IMR-90 (cell line): ENCODE measurements around the gene PLRG1. TPM values are rescaled to one million over a fixed set of nuclear protein-coding genes. Genes with fewer than 3 reads are reported as not detected.
A peak's percentile ranks its signal among the peaks of the same experiment; 100 is the strongest.

Experiments used
- ATAC-seq: fragments of 200-7000 bp; cut with Tn5 transposase; 2 replicates; pipeline ENCODE4 v1.9.1; 2020; ENCODE audit warnings: low read depth, mild to moderate bottlenecking, moderate library complexity
- BruUV-seq: library from RNA; stranded (reverse); fragments of 400-500 nt; replicated peaks from 2 replicates; lab custom pipeline; 2021; lab: Mats Ljungman, UMichigan
- CTCF ChIA-PET: fragments of 300-600 bp; formaldehyde crosslinking; extraction: SDS; loops from one replicate; lab custom pipeline; 2021; ENCODE audit warnings: antibody characterized with exemption; lab: Yijun Ruan, JAX
- POLR2A ChIA-PET: fragments of 300-600 bp; sonication (Branson Sonifier 250); formaldehyde crosslinking; loops from one replicate; lab custom pipeline; 2022; ENCODE audit warnings: antibody characterized with exemption; ENCODE audit not compliant: unreplicated experiment; lab: Charles Lee
- DNase-seq: peaks from one replicate; pipeline ENCODE4 v3.0.0; 2013
- H2AFZ ChIP-seq: replicated peaks from 2 replicates; pipeline ENCODE3; 2013; ENCODE audit warnings: low read length, mild to moderate bottlenecking; ENCODE audit not compliant: poor library complexity
- H2AK5ac ChIP-seq: 2 replicates; pipeline ENCODE4 v1.6.1; 2013; ENCODE audit warnings: low read depth, low read length, inconsistent platforms
- H2AK9ac ChIP-seq: replicated peaks from 2 replicates; pipeline ENCODE3; 2013; ENCODE audit warnings: mild to moderate bottlenecking, low read depth, low read length, moderate library complexity; ENCODE audit not compliant: poor library complexity
- H2BK120ac ChIP-seq: 2 replicates; pipeline ENCODE4 v1.6.1; 2013; ENCODE audit warnings: low read depth, low read length, inconsistent platforms
- H2BK15ac ChIP-seq: 3 replicates; pipeline ENCODE4 v1.6.1; 2013; ENCODE audit warnings: low read depth, low read length, inconsistent platforms
- H2BK20ac ChIP-seq: 2 replicates; pipeline ENCODE4 v1.6.1; 2013; ENCODE audit warnings: low read depth, mild to moderate bottlenecking, inconsistent platforms, low read length, moderate library complexity
- H2BK5ac ChIP-seq: 2 replicates; pipeline ENCODE4 v1.6.1; 2013; ENCODE audit warnings: mild to moderate bottlenecking, low read depth, low read length, inconsistent platforms; ENCODE audit not compliant: poor library complexity, severe bottlenecking
- H3K14ac ChIP-seq: replicated peaks from 2 replicates; pipeline ENCODE4 v1.6.1; 2013; ENCODE audit warnings: low read depth, low read length, inconsistent platforms
- H3K18ac ChIP-seq: 2 replicates; pipeline ENCODE4 v1.6.1; 2013; ENCODE audit warnings: low read depth, low read length, control low read depth
- H3K23ac ChIP-seq: 2 replicates; pipeline ENCODE4 v1.6.1; 2013; ENCODE audit warnings: low read depth, low read length, inconsistent platforms
- H3K27ac ChIP-seq: 2 replicates; pipeline ENCODE4 v1.5.1; 2013; ENCODE audit warnings: mild to moderate bottlenecking, control low read depth, low read length; ENCODE audit not compliant: insufficient read depth
- H3K27me3 ChIP-seq: 2 replicates; pipeline ENCODE4 v1.6.1; 2013; ENCODE audit warnings: low read length; ENCODE audit not compliant: control insufficient read depth, insufficient read depth
- H3K36me3 ChIP-seq: 2 replicates; pipeline ENCODE4 v1.6.1; 2013; ENCODE audit warnings: low read length, mixed read lengths; ENCODE audit not compliant: control insufficient read depth, insufficient read depth
- H3K4ac ChIP-seq: 2 replicates; pipeline ENCODE4 v1.6.1; 2013; ENCODE audit warnings: low read depth, low read length, inconsistent platforms
- H3K4me1 ChIP-seq: 2 replicates; pipeline ENCODE4 v1.6.1; 2013; ENCODE audit warnings: low read length, mixed read lengths; ENCODE audit not compliant: control insufficient read depth, insufficient read depth
- H3K4me2 ChIP-seq: 2 replicates; pipeline ENCODE4 v1.6.1; 2013; ENCODE audit warnings: low read depth, mild to moderate bottlenecking, control low read depth, low read length, moderate library complexity
- H3K4me3 ChIP-seq: 2 replicates; pipeline ENCODE4 v1.5.1; 2013; ENCODE audit warnings: low read depth, mild to moderate bottlenecking, control low read depth, low read length, moderate library complexity; ENCODE audit not compliant: insufficient read depth
- H3K56ac ChIP-seq: 2 replicates; pipeline ENCODE4 v1.6.1; 2013; ENCODE audit warnings: low read length, inconsistent platforms; ENCODE audit not compliant: insufficient read depth; ENCODE audit errors: extremely low read depth
- H3K79me1 ChIP-seq, 2 experiments: 2 replicates each; pipeline ENCODE4 v1.6.1; 2013; ENCODE audit warnings: low read length in 2 of 2, inconsistent platforms in 1 of 2, low read depth in 1 of 2
- H3K9ac ChIP-seq: 2 replicates; pipeline ENCODE4 v1.6.1; 2013; ENCODE audit warnings: low read depth, low read length, control low read depth
- H3K9me1 ChIP-seq: 2 replicates; pipeline ENCODE4 v1.6.1; 2013; ENCODE audit warnings: low read length, inconsistent platforms; ENCODE audit not compliant: insufficient read depth
- H3K9me3 ChIP-seq: 2 replicates; pipeline ENCODE4 v1.6.1; 2013; ENCODE audit warnings: low read length; ENCODE audit not compliant: control insufficient read depth, insufficient read depth
- H4K20me1 ChIP-seq: 2 replicates; pipeline ENCODE4 v1.6.1; 2013; ENCODE audit warnings: low read length, inconsistent platforms; ENCODE audit not compliant: insufficient read depth
- H4K5ac ChIP-seq: 2 replicates; pipeline ENCODE4 v1.6.1; 2013; ENCODE audit warnings: mild to moderate bottlenecking, low read depth, low read length, control low read depth
- H4K8ac ChIP-seq, 2 experiments: 2 replicates each; pipeline ENCODE4 v1.6.1; 2013; ENCODE audit warnings: low read depth in 2 of 2, low read length in 2 of 2, control low read depth in 1 of 2, inconsistent platforms in 1 of 2
- H4K91ac ChIP-seq: 2 replicates; pipeline ENCODE4 v1.6.1; 2013; ENCODE audit warnings: low read depth, low read length, inconsistent platforms; ENCODE audit not compliant: insufficient read depth
- BHLHE40 ChIP-seq: fragments of 150-350 bp; IDR thresholded peaks from 2 replicates; pipeline ENCODE4 v1.6.1; 2016; ENCODE audit warnings: mild to moderate bottlenecking, low read depth, low read length
- CEBPB ChIP-seq: IDR thresholded peaks from 2 replicates; pipeline ENCODE4 v1.6.1; 2012; ENCODE audit warnings: low read depth, low read length, improper control_type of control experiment
- CHD1 ChIP-seq: IDR thresholded peaks from 2 replicates; pipeline ENCODE4 v1.6.1; 2012; ENCODE audit warnings: low read depth, low read length, improper control_type of control experiment
- CTCF ChIP-seq: conservative IDR thresholded peaks from 2 replicates; pipeline ENCODE4 v1.5.1; 2012; ENCODE audit warnings: mild to moderate bottlenecking, low read depth, low read length, improper control_type of control experiment
- ELK1 ChIP-seq: fragments of 150-350 bp; IDR thresholded peaks from 2 replicates; pipeline ENCODE4 v1.6.1; 2016; ENCODE audit warnings: low read depth, mild to moderate bottlenecking, low read length, moderate library complexity, borderline replicate concordance
- FOS ChIP-seq: fragments of 150-350 bp; IDR thresholded peaks from 2 replicates; pipeline ENCODE4 v1.6.1; 2016; ENCODE audit warnings: low read depth, low read length
- MAFK ChIP-seq: IDR thresholded peaks from 2 replicates; pipeline ENCODE4 v1.6.1; 2012; ENCODE audit warnings: low read depth, low read length, improper control_type of control experiment
- MAZ ChIP-seq: IDR thresholded peaks from 2 replicates; pipeline ENCODE4 v1.6.1; 2012; ENCODE audit warnings: low read depth, mild to moderate bottlenecking, low read length, improper control_type of control experiment, moderate library complexity, borderline replicate concordance
- MXI1 ChIP-seq: IDR thresholded peaks from 2 replicates; pipeline ENCODE4 v1.6.1; 2012; ENCODE audit warnings: low read depth, mild to moderate bottlenecking, low read length, moderate library complexity, borderline replicate concordance
- NFE2L2 ChIP-seq: fragments of 150-350 bp; IDR thresholded peaks from 2 replicates; pipeline ENCODE4 v1.6.1; 2016; ENCODE audit warnings: low read depth, mild to moderate bottlenecking, low read length
- POLR2A ChIP-seq: IDR thresholded peaks from 2 replicates; pipeline ENCODE4 v1.6.1; 2012; ENCODE audit warnings: mild to moderate bottlenecking, low read depth, low read length
- RAD21 ChIP-seq: IDR thresholded peaks from 2 replicates; pipeline ENCODE4 v1.6.1; 2012; ENCODE audit warnings: low read length, improper control_type of control experiment
- RFX5 ChIP-seq: IDR thresholded peaks from 2 replicates; pipeline ENCODE4 v1.8.0; 2012; ENCODE audit warnings: low read depth, mild to moderate bottlenecking, low read length, moderate library complexity
- SMC3 ChIP-seq: fragments of 150-350 bp; IDR thresholded peaks from 2 replicates; pipeline ENCODE4 v1.6.1; 2016; ENCODE audit warnings: low read depth, mild to moderate bottlenecking, antibody characterized with exemption, low read length, moderate library complexity
- USF2 ChIP-seq: fragments of 150-350 bp; IDR thresholded peaks from 2 replicates; pipeline ENCODE4 v1.6.1; 2017; ENCODE audit warnings: mild to moderate bottlenecking, antibody characterized with exemption, low read length, low read depth
- WGBS, 2 experiments: methylation state at CpG; one replicate each; pipeline versions ENCODE4 v1.1.5 to v1.1.7; 2013; ENCODE audit warnings: missing lambda C conversion rate in 2 of 2; ENCODE audit not compliant: insufficient read length in 1 of 2; ENCODE audit errors: extremely low coverage in 2 of 2; 5-methylcytosine and 5-hydroxymethylcytosine counted together
- dilution Hi-C: fragments of 300-500 bp; cut with HindIII; formaldehyde crosslinking; loops from one replicate; pipeline ENCODE4 v1.14.3; 2018; ENCODE audit warnings: low sequenced_read_pairs; ENCODE audit not compliant: unreplicated experiment
- in situ Hi-C: fragments of 300-500 bp; cut with MboI; formaldehyde crosslinking; loops from 3 replicates; pipeline ENCODE4 v1.14.3; 2019; ENCODE audit warnings: low sequenced_read_pairs, inconsistent platforms, mixed read lengths
- intact Hi-C: fragments of 100-400 bp; cut with micrococcal nuclease; formaldehyde crosslinking; loops from 2 replicates; pipeline ENCODE4 v1.10.0; 2022
- polyA plus RNA-seq, 3 experiments: library from polyadenylated mRNA; depleted of rRNA; stranded (reverse); fragments of >200 nt; gene quantifications; 2 replicates each; pipeline ENCODE4 v1.2.3, GENCODE V29; 2012; ENCODE audit warnings: low replicate concordance in 1 of 3
- total RNA-seq: library from RNA; depleted of rRNA; stranded (reverse); fragments of >200 nt; gene quantifications from 2 replicates; pipeline ENCODE4 v1.2.3, GENCODE V29; 2012

The PLRG1 gene
- total and polyA plus RNA-seq, 2 of the 4 experiments (the other 2 are of a cell fraction): 76.1 to 200 TPM

- peaks cover 32% of the 10 kb centered on the region for H3K27me3 ChIP-seq
- no peak overlapping the region for H2BK20ac ChIP-seq
- no peak for DNase-seq
- no peak overlapping the region for H3K23ac ChIP-seq
- no peaks in the 10 kb centered on the region for H3K79me1 ChIP-seq
- no peak overlapping the region for H4K5ac ChIP-seq
- no peak overlapping the region for H2BK5ac ChIP-seq
- no peak overlapping the region for H3K18ac ChIP-seq
- H4K91ac ChIP-seq: no peak overlapping the region
- TF ChIP-seq CEBPB: no peak
- TF ChIP-seq RAD21: no peak
- no peak for TF ChIP-seq RFX5
- TF ChIP-seq FOS: no peak
- no peak for TF ChIP-seq ELK1
- TF ChIP-seq MXI1: no peak
- no peak for TF ChIP-seq BHLHE40
- no peak for TF ChIP-seq SMC3
- TF ChIP-seq CHD1: no peak
- TF ChIP-seq POLR2A: no peak
- TF ChIP-seq USF2: no peak
- TF ChIP-seq MAZ: no peak
- TF ChIP-seq MAFK: no peak
- TF ChIP-seq CTCF: no peak
- TF ChIP-seq NFE2L2: no peak
- H2AK9ac ChIP-seq: no peak overlapping the region
- H3K4ac ChIP-seq: no peak overlapping the region
- POLR2A ChIA-PET: no interaction called here
- intact Hi-C loops: no loop called here
- 8% methylated on average over 25 of the region's 55 CpGs; no CpG with 5 or more reads in 1 of the 2 experiments for WGBS, 2 experiments
- CTCF ChIA-PET: no interaction called here
- no peak overlapping the region for H3K4me2 ChIP-seq
- no peak overlapping the region for H3K56ac ChIP-seq
- no peak overlapping the region for H2BK15ac ChIP-seq
- H4K8ac ChIP-seq: no peak overlapping the region
- no peak overlapping the region for H3K9ac ChIP-seq
- no peak overlapping the region for H2AK5ac ChIP-seq
- H3K9me1 ChIP-seq: no peaks in the 10 kb centered on the region
- no peak for ATAC-seq
- H2AFZ ChIP-seq: peak overlapping the region; percentile 27
- no peaks in the 10 kb centered on the region for H3K9me3 ChIP-seq
- no TSS peak for BruUV-seq
- in situ Hi-C loops: no loop called here
- no peaks in the 10 kb centered on the region for H3K4me1 ChIP-seq
- H3K4me3 ChIP-seq: no peak overlapping the region
- dilution Hi-C loops: no loop called here
- H3K27ac ChIP-seq: no peak overlapping the region
- no peaks in the 10 kb centered on the region for H3K36me3 ChIP-seq
- H2BK120ac ChIP-seq: no peak overlapping the region
- no peaks in the 10 kb centered on the region for H4K20me1 ChIP-seq
- no peak overlapping the region for H3K14ac ChIP-seq
Measured at GRCh38 chr4:154490234-154490582, 60.0 kb downstream of the PLRG1 start.
